Smooth muscle cell (in vitro differentiated cells): ENCODE results near the gene SORBS2. TPM values are rescaled to one million over a fixed set of nuclear protein-coding genes. Genes with fewer than 3 reads are reported as not detected.
"Not testable (repeated sequence)": the region's sequence is repeated elsewhere in the genome, so short reads cannot be mapped to it uniquely, and the experiment has no call there.

ENCODE experiments used
- DNase-seq: peaks from one replicate; lab custom pipeline; 2025; ENCODE audit not compliant: unreplicated experiment; lab: John Stamatoyannopoulos, UW
- H2AFZ ChIP-seq: fragments of 200-600 bp; sonication (generic); 2 replicates; pipeline ENCODE4 v1.6.0; 2016; ENCODE audit warnings: antibody characterized with exemption, low read depth, mild to moderate bottlenecking
- H3F3A ChIP-seq: fragments of 200-600 bp; sonication (generic); 2 replicates; pipeline ENCODE4 v1.6.0; 2017; ENCODE audit warnings: antibody characterized with exemption, low read depth
- H3K27ac ChIP-seq: fragments of 200-600 bp; sonication (generic); 2 replicates; pipeline ENCODE4 v1.5.1; 2016; ENCODE audit warnings: low read depth, mild to moderate bottlenecking
- H3K27me3 ChIP-seq: fragments of 200-600 bp; sonication (generic); 2 replicates; pipeline ENCODE4 v1.6.1; 2016; ENCODE audit warnings: low read depth, mild to moderate bottlenecking
- H3K36me3 ChIP-seq: fragments of 200-600 bp; sonication (generic); 2 replicates; pipeline ENCODE4 v1.5.1; 2016; ENCODE audit warnings: low read depth
- H3K4me1 ChIP-seq: fragments of 200-600 bp; sonication (generic); 2 replicates; pipeline ENCODE4 v1.5.1; 2016; ENCODE audit warnings: low read depth
- H3K4me2 ChIP-seq: fragments of 200-600 bp; sonication (generic); 2 replicates; pipeline ENCODE4 v1.6.0; 2016; ENCODE audit warnings: mild to moderate bottlenecking
- H3K4me3 ChIP-seq: fragments of 200-600 bp; sonication (generic); 2 replicates; pipeline ENCODE4 v1.5.1; 2016; ENCODE audit warnings: mild to moderate bottlenecking
- H3K79me2 ChIP-seq: fragments of 200-600 bp; sonication (generic); 2 replicates; pipeline ENCODE4 v1.6.0; 2016; ENCODE audit warnings: low read depth, mild to moderate bottlenecking
- H3K9ac ChIP-seq: fragments of 200-600 bp; sonication (generic); 2 replicates; pipeline ENCODE4 v1.6.0; 2016; ENCODE audit warnings: low read depth
- H3K9me3 ChIP-seq: fragments of 200-600 bp; sonication (generic); replicated peaks from 2 replicates; pipeline ENCODE4 v1.5.1; 2016; ENCODE audit warnings: low read depth
- H4K20me1 ChIP-seq: fragments of 200-600 bp; sonication (generic); 2 replicates; pipeline ENCODE4 v1.6.0; 2016; ENCODE audit warnings: low read depth
- WGBS: methylation state at CpG from one replicate; pipeline ENCODE4 v1.1.7; 2016; ENCODE audit warnings: low lambda C conversion rate; 5-methylcytosine and 5-hydroxymethylcytosine counted together
- polyA plus RNA-seq: library from polyadenylated mRNA; unstranded; fragments of >200 nt; fragmentation: Nextera tagmentation; extraction: Ambion mirVana; gene quantifications from 2 replicates; pipeline ENCODE4 v1.2.1, GENCODE V29; 2016
- total RNA-seq: library from RNA; depleted of rRNA; stranded (reverse); fragments of >200 nt; gene quantifications from 2 replicates; pipeline ENCODE4 v1.2.3, GENCODE V29; 2014
- TF ChIP-seq, protein P1 (sequence below): fragments of 200-600 bp; sonication (generic); IDR thresholded peaks from 2 replicates; pipeline ENCODE4 v1.5.1; 2017; ENCODE audit warnings: borderline replicate concordance, mild to moderate bottlenecking, antibody characterized with exemption; ENCODE audit not compliant: insufficient read depth, poor library complexity, severe bottlenecking

Gene SORBS2
- total and polyA plus RNA-seq, 2 experiments from 2014 or later: 9.0 to 36.6 TPM

DNA sequence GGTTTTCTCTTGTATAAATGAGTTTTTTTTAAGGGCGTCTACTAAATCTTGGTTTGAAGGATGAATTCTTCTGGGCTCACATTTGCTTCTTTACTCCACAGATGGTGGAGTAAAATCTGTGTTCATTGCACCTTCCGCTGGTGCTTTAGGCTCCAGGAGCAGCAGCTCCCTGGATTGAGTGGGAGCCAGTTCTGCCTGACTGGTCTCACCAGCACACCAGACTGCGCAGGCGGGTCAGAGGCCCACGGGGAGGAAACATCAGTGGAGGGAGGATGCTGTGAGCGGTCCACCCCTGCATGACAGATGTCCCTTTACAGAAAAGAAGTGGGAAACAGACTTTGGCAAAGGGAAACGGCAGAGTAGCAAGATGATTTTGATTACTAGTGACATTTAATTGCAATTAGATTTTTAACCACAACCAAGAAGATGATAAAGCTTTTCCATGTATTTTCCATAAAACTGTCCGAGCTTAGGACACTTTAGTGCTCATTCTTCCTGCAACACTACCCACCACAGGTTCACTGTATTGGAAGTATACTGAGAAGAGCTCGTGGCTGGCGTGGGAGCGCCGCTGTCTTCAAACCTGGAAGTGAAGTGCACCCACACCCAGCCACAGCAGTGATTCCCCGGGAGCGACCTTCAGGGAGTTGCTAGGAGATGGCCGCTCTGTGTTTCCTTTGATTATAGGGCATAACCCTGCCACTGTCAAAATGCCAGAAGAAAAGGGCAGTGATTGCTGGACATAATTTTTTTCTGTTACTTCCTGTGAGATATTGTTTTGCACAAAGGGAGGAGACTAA, 95.2 kb downstream of the SORBS2 start:
- Histone ChIP-seq H3K9me3 (no peaks in the 10 kb centered on the region), H3K4me2 (no peak overlapping the region), H3K4me3 (no peak overlapping the region), H3K79me2 (no peaks in the 10 kb centered on the region), H3K9ac (no peak overlapping the region), H4K20me1 (no peaks in the 10 kb centered on the region), H3K36me3 (no peaks in the 10 kb centered on the region), H3F3A (no peaks in the 10 kb centered on the region), H3K4me1 (no peaks in the 10 kb centered on the region), H2AFZ (no peak overlapping the region), H3K27me3 (peaks cover 4% of the 10 kb centered on the region), H3K27ac (no peak overlapping the region)
- DNase-seq: no peak
- TF ChIP-seq, protein P1, sequence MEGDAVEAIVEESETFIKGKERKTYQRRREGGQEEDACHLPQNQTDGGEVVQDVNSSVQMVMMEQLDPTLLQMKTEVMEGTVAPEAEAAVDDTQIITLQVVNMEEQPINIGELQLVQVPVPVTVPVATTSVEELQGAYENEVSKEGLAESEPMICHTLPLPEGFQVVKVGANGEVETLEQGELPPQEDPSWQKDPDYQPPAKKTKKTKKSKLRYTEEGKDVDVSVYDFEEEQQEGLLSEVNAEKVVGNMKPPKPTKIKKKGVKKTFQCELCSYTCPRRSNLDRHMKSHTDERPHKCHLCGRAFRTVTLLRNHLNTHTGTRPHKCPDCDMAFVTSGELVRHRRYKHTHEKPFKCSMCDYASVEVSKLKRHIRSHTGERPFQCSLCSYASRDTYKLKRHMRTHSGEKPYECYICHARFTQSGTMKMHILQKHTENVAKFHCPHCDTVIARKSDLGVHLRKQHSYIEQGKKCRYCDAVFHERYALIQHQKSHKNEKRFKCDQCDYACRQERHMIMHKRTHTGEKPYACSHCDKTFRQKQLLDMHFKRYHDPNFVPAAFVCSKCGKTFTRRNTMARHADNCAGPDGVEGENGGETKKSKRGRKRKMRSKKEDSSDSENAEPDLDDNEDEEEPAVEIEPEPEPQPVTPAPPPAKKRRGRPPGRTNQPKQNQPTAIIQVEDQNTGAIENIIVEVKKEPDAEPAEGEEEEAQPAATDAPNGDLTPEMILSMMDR: no peak
- 95% methylated on average over 15 of the region's 15 CpGs for WGBS

DNA sequence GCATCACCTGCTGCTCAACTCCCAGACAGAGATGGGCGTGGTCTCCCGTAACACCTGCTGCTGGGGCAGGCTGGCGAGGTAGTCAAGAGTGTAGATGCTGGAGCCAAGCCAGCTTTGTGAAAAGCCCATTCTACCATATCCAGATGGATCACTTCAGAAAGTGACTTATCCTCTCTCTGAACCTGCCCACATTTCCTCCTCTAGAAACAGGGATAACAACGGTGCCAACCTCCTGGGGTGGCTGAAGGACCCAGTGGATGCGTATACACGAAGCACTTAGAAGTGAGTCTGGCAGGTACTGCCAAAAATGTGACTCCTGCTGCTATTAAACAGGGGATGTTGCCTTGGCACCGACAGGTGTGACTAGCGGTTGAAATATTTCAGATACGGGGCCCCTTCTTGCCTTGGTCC, 95.8 kb downstream of the SORBS2 start:
- Histone ChIP-seq H3K4me1 (no peaks in the 10 kb centered on the region), H3F3A (no peaks in the 10 kb centered on the region), H3K9ac (no peak overlapping the region), H3K4me2 (no peak overlapping the region), H3K27ac (no peak overlapping the region), H3K36me3 (no peaks in the 10 kb centered on the region), H3K27me3 (peaks cover 4% of the 10 kb centered on the region), H3K4me3 (no peak overlapping the region), H3K79me2 (no peaks in the 10 kb centered on the region), H4K20me1 (no peaks in the 10 kb centered on the region), H3K9me3 (no peaks in the 10 kb centered on the region), H2AFZ (no peak overlapping the region)
- DNase-seq: no peak
- 92% methylated on average over 9 of the region's 9 CpGs for WGBS
- TF ChIP-seq, protein P1: no peak

- not testable (repeated sequence) for H3K4me3 ChIP-seq, H3K36me3 ChIP-seq, H3K27ac ChIP-seq, H2AFZ ChIP-seq, H3K4me2 ChIP-seq, H3K9me3 ChIP-seq, H3K79me2 ChIP-seq, DNase-seq, H3K9ac ChIP-seq, H3F3A ChIP-seq, H3K27me3 ChIP-seq, H4K20me1 ChIP-seq, H3K4me1 ChIP-seq
- WGBS: 95% methylated on average over 5 of the region's 5 CpGs
Observed at GRCh38 chr4:185714524-185714923, 97.5 kb downstream of the SORBS2 start.

DNA sequence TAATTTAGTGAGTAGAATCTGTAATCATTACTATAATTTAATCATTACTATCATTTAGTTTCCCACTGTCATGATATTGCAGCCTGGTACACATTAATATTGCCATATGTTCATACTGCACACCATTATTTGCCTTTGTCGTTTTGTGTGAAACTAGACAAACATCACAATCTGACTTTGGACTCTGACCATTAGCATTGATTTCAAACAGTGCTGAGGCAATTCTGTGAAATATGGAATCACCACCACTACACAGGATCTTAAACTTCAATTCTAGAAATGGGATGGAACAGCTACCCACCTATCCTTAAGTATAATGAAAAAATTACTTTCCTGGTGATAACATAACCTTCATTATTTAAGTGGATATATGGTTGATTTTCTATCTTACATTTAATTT, 98.3 kb downstream of the SORBS2 start:
- Histone ChIP-seq H3K36me3 (no peaks in the 10 kb centered on the region), H3K4me3 (no peak overlapping the region), H3K27ac (no peak overlapping the region), H3K79me2 (no peaks in the 10 kb centered on the region), H3K4me2 (no peak overlapping the region), H3K9ac (no peak overlapping the region), H4K20me1 (no peaks in the 10 kb centered on the region), H3K9me3 (no peaks in the 10 kb centered on the region), H3K27me3 (peaks cover 4% of the 10 kb centered on the region), H3F3A (no peaks in the 10 kb centered on the region), H3K4me1 (no peaks in the 10 kb centered on the region), H2AFZ (no peak overlapping the region)
- TF ChIP-seq, protein P1: no peak
- no peak for DNase-seq
- WGBS: 94% methylated on average over 1 of the region's 1 CpG
